CD4-positive, alpha-beta T cell treated with Interleukin-2 at 100 ng/mL for 4 hours (primary cell): ENCODE data around the gene ENTPD8.

ENCODE experiments used
- DNase-seq: peaks from one replicate; pipeline ENCODE4 v3.0.0-alpha.2; 2020; ENCODE audit warnings: low spot score

ENTPD8 gene

GRCh38 chr9:137441289-137441934 lies at the start of gene ENTPD8:
Gene ENTPD8 (minus strand): TSS chr9:137441357. CDS start chr9:137438285, 3,072 bp downstream.
- no peak for DNase-seq

- no peak for DNase-seq
Measured at GRCh38 chr9:137490532-137491186, 49.5 kb upstream of the ENTPD8 start.

GRCh38 chr9:137488906-137489305 lies 47.7 kb upstream of the ENTPD8 start:
- DNase-seq, result no peak

GRCh38 chr9:137488327-137488653 lies 47.1 kb upstream of the ENTPD8 start:
- DNase-seq, result no peak

GRCh38 chr9:137487454-137488326 lies 46.5 kb upstream of the ENTPD8 start:
- no peak for DNase-seq

GRCh38 chr9:137486545-137487453 lies 45.6 kb upstream of the ENTPD8 start:
- DNase-seq, result no peak

GRCh38 chr9:137486141-137486490 lies 45.0 kb upstream of the ENTPD8 start:
- DNase-seq, result no peak

GRCh38 chr9:137485343-137486140 lies 44.4 kb upstream of the ENTPD8 start:
- DNase-seq, result no peak

- DNase-seq, result no peak
Measured at GRCh38 chr9:137484551-137485315, 43.6 kb upstream of the ENTPD8 start.

GRCh38 chr9:137482094-137482781 lies 41.1 kb upstream of the ENTPD8 start:
- DNase-seq, result no peak

- DNase-seq, result no peak
Measured at GRCh38 chr9:137480686-137481683, 39.8 kb upstream of the ENTPD8 start.

GRCh38 chr9:137479892-137480685 lies 38.9 kb upstream of the ENTPD8 start:
- no peak for DNase-seq

- DNase-seq, result no peak
Measured at GRCh38 chr9:137478962-137479861, 38.1 kb upstream of the ENTPD8 start.

- no peak for DNase-seq
Measured at GRCh38 chr9:137478613-137478961, 37.4 kb upstream of the ENTPD8 start.

GRCh38 chr9:137477778-137478612 lies 36.8 kb upstream of the ENTPD8 start:
- DNase-seq, result no peak

GRCh38 chr9:137476856-137477255 lies 35.7 kb upstream of the ENTPD8 start:
- no peak for DNase-seq
